NB4 (cell line): ENCODE measurements around the gene ANKRD42.

Source experiments
- DNase-seq: peaks from one replicate; pipeline ENCODE4 v3.0.0; 2010; ENCODE audit warnings: low read depth
- H3K4me3 ChIP-seq: one replicate; pipeline ENCODE4 v1.5.1; 2011; ENCODE audit warnings: mild to moderate bottlenecking, low read depth, low read length, moderate library complexity
- CTCF ChIP-seq: IDR thresholded peaks from one replicate; pipeline ENCODE4 v1.5.1; 2012; ENCODE audit warnings: low read depth, low read length
- MAX ChIP-seq: IDR thresholded peaks from 2 replicates; pipeline ENCODE4 v1.6.1; 2011; ENCODE audit warnings: low read depth, low read length
- MYC ChIP-seq: IDR thresholded peaks from 2 replicates; pipeline ENCODE4 v1.6.1; 2011; ENCODE audit warnings: low read depth, low read length
- POLR2A ChIP-seq: IDR thresholded peaks from 2 replicates; pipeline ENCODE4 v1.6.1; 2011; ENCODE audit warnings: mild to moderate bottlenecking; ENCODE audit not compliant: insufficient read length; ENCODE audit errors: extremely low read depth

Gene ANKRD42

GRCh38 chr11:83187465-83187864 lies 6.0 kb upstream of the ANKRD42 start:
- DNase-seq: no peak
- TF ChIP-seq MAX (no peak), POLR2A (no peak), MYC (no peak), CTCF (no peak)
- H3K4me3 ChIP-seq: no peak overlapping the region

- DNase-seq: no peak
- peak overlapping the region; percentile 99 for H3K4me3 ChIP-seq
- no peak for TF ChIP-seq MAX
- no peak for TF ChIP-seq MYC
- no peak for TF ChIP-seq CTCF
- no peak for TF ChIP-seq POLR2A
Measured at GRCh38 chr11:83191491-83191890, 2.0 kb upstream of the ANKRD42 start.

GRCh38 chr11:83191986-83192385 lies 1.5 kb upstream of the ANKRD42 start:
- TF ChIP-seq POLR2A: no peak
- TF ChIP-seq MAX: no peak
- TF ChIP-seq CTCF: no peak
- TF ChIP-seq MYC: no peak
- H3K4me3 ChIP-seq: peak overlapping the region; percentile 99
- DNase-seq: no peak

- peak overlapping the region; percentile 99 for H3K4me3 ChIP-seq
- TF ChIP-seq POLR2A: no peak
- TF ChIP-seq MYC: peak; percentile 14; the same call in 1 of the 2 replicates
- no peak for DNase-seq
Measured at GRCh38 chr11:83192606-83193245, 786 bp upstream of the ANKRD42 start.

GRCh38 chr11:83194281-83195142 lies 1.0 kb downstream of the ANKRD42 start:
- peak overlapping the region; percentile 99 for H3K4me3 ChIP-seq
- TF ChIP-seq MAX: peak; percentile 75
- no peak for TF ChIP-seq CTCF
- TF ChIP-seq MYC: peak; percentile 87
- TF ChIP-seq POLR2A: peak; percentile 70
- peak; percentile 98 for DNase-seq

GRCh38 chr11:83195143-83195466 lies 1.6 kb downstream of the ANKRD42 start:
- peak; percentile 51 for DNase-seq
- H3K4me3 ChIP-seq: peak overlapping the region; percentile 99
- TF ChIP-seq MAX: no peak
